ENCODE results near the gene PAK5.

PAK5 gene

DNA sequence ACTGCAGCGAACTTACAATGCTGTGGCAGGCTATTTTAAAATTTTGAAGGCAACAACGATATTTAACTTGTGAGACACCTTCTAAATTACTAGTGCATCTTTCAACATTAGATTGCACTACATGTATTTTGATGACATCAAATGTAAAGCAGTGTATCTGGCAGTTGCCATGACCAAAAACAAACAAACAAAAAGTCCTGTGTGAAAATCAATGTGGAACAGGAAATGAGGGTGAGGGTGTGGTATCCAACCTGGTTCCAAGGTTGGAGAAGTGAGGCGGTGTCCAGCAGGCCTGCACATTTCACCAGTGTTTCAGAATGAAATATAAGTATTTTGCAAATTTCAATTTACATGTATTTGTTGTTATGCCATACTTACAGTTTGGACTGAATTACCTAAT lies 212.5 kb downstream of the PAK5 start:
- Histone ChIP-seq H3K4me2 (ENCODE audit: low read depth, low read length, poor library complexity, severe bottlenecking) (no peak overlapping the region), H2AFZ (ENCODE audit: low read depth, low read length, severe bottlenecking) (no peak overlapping the region), H3K9ac (ENCODE audit: low read length) (no peak overlapping the region), H3K9me3 (ENCODE audit: insufficient read depth, low read length) (no peaks in the 10 kb centered on the region), H3K79me2 (ENCODE audit: insufficient read depth, low read length) (no peaks in the 10 kb centered on the region), H3K9me2 (replicated peaks; ENCODE audit: insufficient read depth, low read length) (no peaks in the 10 kb centered on the region), H4K20me1 (ENCODE audit: low read depth, low read length) (no peaks in the 10 kb centered on the region), H3K27me3 (ENCODE audit: low read length) (no peaks in the 10 kb centered on the region), H3K36me3 (ENCODE audit: low read length) (no peaks in the 10 kb centered on the region), H3K27ac (ENCODE audit: low read depth, low read length) (no peak overlapping the region), H3K4me3 (ENCODE audit: insufficient read depth, low read length, poor library complexity, severe bottlenecking) (no peak overlapping the region), H3F3A (ENCODE audit: insufficient read depth) (no peaks in the 10 kb centered on the region)
- no peak for TF ChIP-seq EZH2phosphoT487 (conservative IDR thresholded peaks at IDR 0.05; ENCODE audit: low read length)
- TF ChIP-seq, protein P1, sequence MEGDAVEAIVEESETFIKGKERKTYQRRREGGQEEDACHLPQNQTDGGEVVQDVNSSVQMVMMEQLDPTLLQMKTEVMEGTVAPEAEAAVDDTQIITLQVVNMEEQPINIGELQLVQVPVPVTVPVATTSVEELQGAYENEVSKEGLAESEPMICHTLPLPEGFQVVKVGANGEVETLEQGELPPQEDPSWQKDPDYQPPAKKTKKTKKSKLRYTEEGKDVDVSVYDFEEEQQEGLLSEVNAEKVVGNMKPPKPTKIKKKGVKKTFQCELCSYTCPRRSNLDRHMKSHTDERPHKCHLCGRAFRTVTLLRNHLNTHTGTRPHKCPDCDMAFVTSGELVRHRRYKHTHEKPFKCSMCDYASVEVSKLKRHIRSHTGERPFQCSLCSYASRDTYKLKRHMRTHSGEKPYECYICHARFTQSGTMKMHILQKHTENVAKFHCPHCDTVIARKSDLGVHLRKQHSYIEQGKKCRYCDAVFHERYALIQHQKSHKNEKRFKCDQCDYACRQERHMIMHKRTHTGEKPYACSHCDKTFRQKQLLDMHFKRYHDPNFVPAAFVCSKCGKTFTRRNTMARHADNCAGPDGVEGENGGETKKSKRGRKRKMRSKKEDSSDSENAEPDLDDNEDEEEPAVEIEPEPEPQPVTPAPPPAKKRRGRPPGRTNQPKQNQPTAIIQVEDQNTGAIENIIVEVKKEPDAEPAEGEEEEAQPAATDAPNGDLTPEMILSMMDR (IDR thresholded peaks at IDR 0.05; ENCODE audit: insufficient read depth, low read length, poor library complexity, severe bottlenecking), result no peak

DNA sequence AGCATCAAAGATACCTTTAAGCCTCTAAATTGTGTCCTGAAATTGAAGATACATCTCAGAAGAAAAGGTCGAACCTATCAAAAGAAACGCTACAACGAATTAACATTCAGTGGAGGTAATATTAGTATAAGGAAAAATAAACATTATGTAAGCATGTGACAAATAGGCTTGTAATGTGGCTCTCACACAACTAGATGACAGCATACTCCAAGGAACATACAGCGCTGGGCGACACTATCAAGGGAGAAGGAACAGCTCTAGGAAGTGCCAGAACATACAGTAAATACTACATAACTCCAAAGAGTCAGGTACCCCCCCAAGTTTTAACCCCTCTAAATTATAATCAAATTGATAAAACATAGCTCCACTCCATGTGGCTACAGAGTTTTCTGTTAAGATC lies 220.9 kb downstream of the PAK5 start:
- H3K27me3 ChIP-seq (ENCODE audit: low read length), result no peaks in the 10 kb centered on the region
- no peaks in the 10 kb centered on the region for H4K20me1 ChIP-seq (ENCODE audit: low read depth, low read length)
- no peak overlapping the region for H3K27ac ChIP-seq (ENCODE audit: low read depth, low read length)
- H3K4me3 ChIP-seq (ENCODE audit: insufficient read depth, low read length, poor library complexity, severe bottlenecking), result no peak overlapping the region
- H3F3A ChIP-seq (ENCODE audit: insufficient read depth), result no peaks in the 10 kb centered on the region
- no peaks in the 10 kb centered on the region for H3K9me3 ChIP-seq (ENCODE audit: insufficient read depth, low read length)
- H3K9me2 ChIP-seq (replicated peaks; ENCODE audit: insufficient read depth, low read length), result no peaks in the 10 kb centered on the region
- no peak overlapping the region for H2AFZ ChIP-seq (ENCODE audit: low read depth, low read length, severe bottlenecking)
- no peaks in the 10 kb centered on the region for H3K36me3 ChIP-seq (ENCODE audit: low read length)
- no peaks in the 10 kb centered on the region for H3K79me2 ChIP-seq (ENCODE audit: insufficient read depth, low read length)
- no peak overlapping the region for H3K4me2 ChIP-seq (ENCODE audit: low read depth, low read length, poor library complexity, severe bottlenecking)
- H3K9ac ChIP-seq (ENCODE audit: low read length), result no peak overlapping the region
- TF ChIP-seq, protein P1 (IDR thresholded peaks at IDR 0.05; ENCODE audit: insufficient read depth, low read length, poor library complexity, severe bottlenecking), result no peak
- no peak for TF ChIP-seq EZH2phosphoT487 (conservative IDR thresholded peaks at IDR 0.05; ENCODE audit: low read length)

DNA sequence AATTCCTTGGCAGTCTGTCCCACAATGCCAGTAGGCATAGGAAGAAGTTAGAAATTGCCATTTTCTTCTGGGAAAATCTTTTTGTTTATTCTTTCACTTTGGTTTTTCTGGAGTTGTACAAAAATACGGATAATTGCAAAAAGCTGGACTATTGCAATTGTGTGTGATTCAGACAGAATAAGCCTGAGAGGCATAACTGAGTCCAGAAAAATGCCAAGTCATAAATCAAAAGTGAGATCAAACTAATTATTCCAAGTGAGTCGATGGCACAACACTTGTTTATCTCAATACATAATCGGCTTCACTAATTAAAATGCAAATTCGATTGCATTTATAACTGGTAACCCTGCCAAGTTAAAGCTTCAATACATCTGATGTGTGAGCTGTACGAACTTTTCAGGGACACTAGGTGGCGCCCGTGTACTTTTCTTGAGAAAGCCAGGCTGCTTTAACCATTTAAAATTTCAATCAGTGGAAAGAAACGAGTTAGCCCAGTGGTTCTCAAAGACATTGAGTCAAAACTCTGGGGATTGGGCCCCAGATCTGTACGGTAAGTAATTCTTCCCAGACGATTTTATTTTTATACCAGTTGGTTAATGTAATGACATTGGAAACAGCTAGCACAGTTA lies 221.9 kb downstream of the PAK5 start:
- no peaks in the 10 kb centered on the region for H3K36me3 ChIP-seq (ENCODE audit: low read length)
- no peak for TF ChIP-seq EZH2phosphoT487 (conservative IDR thresholded peaks at IDR 0.05; ENCODE audit: low read length)
- TF ChIP-seq, protein P1 (IDR thresholded peaks at IDR 0.05; ENCODE audit: insufficient read depth, low read length, poor library complexity, severe bottlenecking), result peak; percentile 52
- no peak overlapping the region for H2AFZ ChIP-seq (ENCODE audit: low read depth, low read length, severe bottlenecking)
- no peaks in the 10 kb centered on the region for H3F3A ChIP-seq (ENCODE audit: insufficient read depth)
- H3K9me2 ChIP-seq (replicated peaks; ENCODE audit: insufficient read depth, low read length), result no peaks in the 10 kb centered on the region
- H3K4me2 ChIP-seq (ENCODE audit: low read depth, low read length, poor library complexity, severe bottlenecking), result no peak overlapping the region
- no peaks in the 10 kb centered on the region for H3K79me2 ChIP-seq (ENCODE audit: insufficient read depth, low read length)
- H3K9me3 ChIP-seq (ENCODE audit: insufficient read depth, low read length), result no peaks in the 10 kb centered on the region
- H3K27me3 ChIP-seq (ENCODE audit: low read length), result no peaks in the 10 kb centered on the region
- no peaks in the 10 kb centered on the region for H4K20me1 ChIP-seq (ENCODE audit: low read depth, low read length)
- no peak overlapping the region for H3K27ac ChIP-seq (ENCODE audit: low read depth, low read length)
- no peak overlapping the region for H3K4me3 ChIP-seq (ENCODE audit: insufficient read depth, low read length, poor library complexity, severe bottlenecking)
- no peak overlapping the region for H3K9ac ChIP-seq (ENCODE audit: low read length)

Measured in SU-DHL-6 (cell line).